ENCODE data around the gene GOLT1A.
A peak's percentile ranks its signal among the peaks of the same experiment; 100 is the strongest.

GOLT1A gene

GRCh38 chr1:204216880-204217647, 3.3 kb upstream of the GOLT1A start:
- DNase-seq, result no peak

GRCh38 chr1:204216236-204216635, 2.4 kb upstream of the GOLT1A start:
- DNase-seq, result no peak

- DNase-seq, result no peak
Observed at GRCh38 chr1:204212715-204213114, 1.1 kb downstream of the GOLT1A start.

- DNase-seq, result no peak
Observed at GRCh38 chr1:204211046-204211445, 2.7 kb downstream of the GOLT1A start.

- peak; percentile 58 to 76 for DNase-seq
Observed at GRCh38 chr1:204207136-204207616, 6.6 kb downstream of the GOLT1A start.

- DNase-seq, result no peak
Observed at GRCh38 chr1:204206121-204206520, 7.7 kb downstream of the GOLT1A start.

GRCh38 chr1:204205486-204205885, 8.3 kb downstream of the GOLT1A start:
- no peak for DNase-seq

GRCh38 chr1:204204944-204205343, 8.8 kb downstream of the GOLT1A start:
- DNase-seq, result no peak

- no peak for DNase-seq
Observed at GRCh38 chr1:204203206-204203767, 10.5 kb downstream of the GOLT1A start.

GRCh38 chr1:204202481-204202880, 11.3 kb downstream of the GOLT1A start:
- no peak for DNase-seq

GRCh38 chr1:204201348-204202040, 12.3 kb downstream of the GOLT1A start:
- DNase-seq, result no peak

- no peak for DNase-seq
Observed at GRCh38 chr1:204199579-204199978, 14.2 kb downstream of the GOLT1A start.

GRCh38 chr1:204198348-204199340, 15.1 kb downstream of the GOLT1A start:
- no peak for DNase-seq

GRCh38 chr1:204197068-204197467, 16.7 kb downstream of the GOLT1A start:
- DNase-seq, result no peak

GRCh38 chr1:204196068-204196795, 17.6 kb downstream of the GOLT1A start, which contains the start of gene KISS1:
Gene KISS1 (minus strand): TSS chr1:204196491. CDS start chr1:204192876, 3,615 bp downstream.
- DNase-seq, result no peak

- DNase-seq, result no peak
Observed at GRCh38 chr1:204194771-204195170, 19.0 kb downstream of the GOLT1A start.

- no peak for DNase-seq
Observed at GRCh38 chr1:204194080-204194479, 19.7 kb downstream of the GOLT1A start.

GRCh38 chr1:204192589-204193352, 21.0 kb downstream of the GOLT1A start:
- no peak for DNase-seq

- no peak for DNase-seq
Observed at GRCh38 chr1:204192046-204192445, 21.7 kb downstream of the GOLT1A start.

- no peak for DNase-seq
Observed at GRCh38 chr1:204191456-204191855, 22.3 kb downstream of the GOLT1A start.
